Measurements from ENCODE around the gene ELMO2.

The ELMO2 gene

GRCh38 chr20:46367234-46367633 is 39.2 kb downstream of the ELMO2 start:
- DNase-seq, result no peak

DNA sequence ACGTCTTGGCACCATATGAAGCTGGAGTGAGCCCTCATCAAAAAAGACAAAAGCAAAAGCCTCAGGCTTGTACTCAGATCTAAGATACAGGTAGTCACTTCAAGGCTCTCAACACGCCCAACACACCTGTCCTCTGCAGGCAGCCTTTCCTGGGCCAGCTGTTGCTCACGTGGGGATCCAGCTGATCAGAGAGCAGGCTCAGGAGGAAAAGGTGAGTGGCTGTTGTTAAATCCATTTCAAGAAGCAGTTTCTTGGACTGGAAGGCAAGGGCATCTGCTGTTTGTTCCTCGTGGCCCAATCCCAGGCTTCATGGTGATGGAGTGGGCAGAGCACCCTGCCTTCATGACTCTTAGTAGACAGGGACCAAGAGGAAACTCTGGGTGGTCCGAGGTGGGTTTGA is 39.6 kb downstream of the ELMO2 start:
- no peak for DNase-seq

- no peak for DNase-seq
Observed at GRCh38 chr20:46365487-46366220, 40.8 kb downstream of the ELMO2 start.

GRCh38 chr20:46364670-46365486 is 41.5 kb downstream of the ELMO2 start:
- DNase-seq, result no peak

GRCh38 chr20:46363874-46364669 is 42.3 kb downstream of the ELMO2 start:
- DNase-seq, result peak; percentile 81 to 85

DNA sequence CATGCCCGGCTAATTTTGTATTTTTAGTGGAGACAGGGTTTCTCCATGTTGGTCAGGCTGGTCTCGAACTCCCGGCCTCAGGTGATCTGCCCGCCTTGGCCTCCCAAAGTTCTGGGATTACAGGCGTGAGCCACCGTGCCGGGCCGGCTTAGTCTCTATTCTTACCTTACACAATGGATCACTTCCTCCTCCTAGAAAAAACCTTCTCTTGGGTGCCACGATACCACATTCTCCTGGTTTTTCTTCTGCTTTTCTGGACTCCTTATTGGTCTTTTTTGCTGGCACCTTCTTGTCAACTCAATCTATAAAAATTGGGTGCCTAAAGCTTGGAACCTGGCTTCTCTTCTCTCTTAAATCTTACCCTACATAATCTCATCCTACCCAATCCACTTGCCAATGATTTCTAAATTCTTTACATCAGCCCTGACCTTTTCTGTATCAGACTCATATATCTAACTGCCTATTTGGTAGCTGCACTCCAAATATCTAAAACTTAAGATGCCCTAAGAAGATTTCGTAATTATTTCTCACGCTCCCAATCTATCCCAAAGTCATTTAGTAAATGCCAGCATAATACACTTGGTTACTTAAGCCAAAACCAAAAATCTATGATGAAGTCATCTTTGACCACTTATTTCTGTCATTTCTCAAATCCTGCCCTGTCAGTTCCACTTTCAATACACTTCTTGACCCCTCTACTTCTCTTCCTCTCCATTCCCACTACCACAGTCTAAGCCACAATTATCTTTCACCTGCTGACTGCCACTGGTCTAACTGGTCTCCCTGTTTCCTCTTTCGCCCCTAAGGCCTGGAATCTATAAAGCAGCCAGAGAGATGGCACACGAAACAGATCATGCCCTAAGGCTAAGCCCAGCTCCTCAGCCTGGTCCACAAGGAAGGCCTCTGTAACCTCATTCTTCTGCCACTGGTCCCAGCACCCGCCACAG is 43.2 kb downstream of the ELMO2 start:
- no peak for DNase-seq

- DNase-seq, result no peak
Observed at GRCh38 chr20:46361811-46362210, 44.6 kb downstream of the ELMO2 start.

- no peak for DNase-seq
Observed at GRCh38 chr20:46361381-46361780, 45.0 kb downstream of the ELMO2 start.

GRCh38 chr20:46359233-46359751 is 47.1 kb downstream of the ELMO2 start:
- DNase-seq, result no peak

DNA sequence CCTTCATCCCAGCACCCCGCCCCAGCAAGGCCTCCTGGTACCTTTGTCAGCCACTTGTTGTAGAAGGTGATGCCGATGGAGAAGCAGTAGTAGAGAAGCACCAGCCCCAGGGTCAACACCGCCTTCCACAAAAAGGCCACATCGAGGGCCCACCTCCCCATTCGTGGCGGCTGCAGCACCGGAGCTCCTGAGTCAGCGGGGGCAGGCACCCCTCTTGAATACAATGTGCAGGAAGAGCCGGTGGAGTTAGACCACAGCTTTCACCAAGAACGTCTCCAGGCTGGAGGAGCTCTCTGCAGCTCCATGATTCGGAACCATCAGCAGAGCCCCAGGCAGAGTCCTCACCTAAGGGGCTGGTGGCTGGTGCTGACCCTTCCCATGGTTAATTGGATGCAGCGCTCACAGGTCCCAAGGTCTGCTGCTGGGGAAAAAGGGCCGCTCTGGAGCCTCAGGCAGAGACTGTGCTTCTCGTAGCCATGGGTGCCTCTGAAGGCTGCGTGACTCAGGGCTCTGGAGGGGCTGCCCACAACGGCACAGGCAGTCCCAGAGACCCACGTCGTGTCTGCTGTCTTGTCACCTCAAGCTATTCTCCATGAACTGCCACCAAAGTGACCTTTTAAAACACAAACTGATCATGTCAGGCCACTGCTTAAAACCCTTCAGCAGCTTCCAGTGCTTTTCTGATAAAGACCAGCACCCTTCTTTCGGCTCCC is 47.9 kb downstream of the ELMO2 start:
- no peak for DNase-seq

DNA sequence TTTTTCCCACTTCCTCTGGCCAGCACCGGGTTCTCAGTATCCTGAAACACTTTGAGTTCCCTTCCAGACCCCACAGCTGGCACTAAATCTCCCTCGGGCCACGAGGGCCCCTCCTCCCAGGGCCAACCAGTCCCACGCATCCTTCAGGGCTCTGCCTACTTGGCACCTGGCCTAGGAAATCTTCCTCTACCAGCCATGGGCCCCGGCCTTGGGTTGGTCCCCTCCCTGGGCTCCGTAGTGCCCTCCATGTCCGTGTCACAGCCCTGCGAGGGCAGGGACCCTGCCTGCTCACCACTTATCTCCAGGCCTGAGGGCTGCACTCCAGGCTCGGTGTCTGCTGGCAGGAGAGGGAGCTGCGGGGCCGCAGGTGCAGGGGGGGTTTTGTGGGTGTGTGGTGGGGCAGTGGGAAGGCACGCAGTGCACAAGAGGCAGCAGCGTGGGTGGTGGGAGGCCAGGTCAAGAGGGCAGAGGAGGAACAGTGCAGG is 49.3 kb downstream of the ELMO2 start:
- no peak for DNase-seq

DNA sequence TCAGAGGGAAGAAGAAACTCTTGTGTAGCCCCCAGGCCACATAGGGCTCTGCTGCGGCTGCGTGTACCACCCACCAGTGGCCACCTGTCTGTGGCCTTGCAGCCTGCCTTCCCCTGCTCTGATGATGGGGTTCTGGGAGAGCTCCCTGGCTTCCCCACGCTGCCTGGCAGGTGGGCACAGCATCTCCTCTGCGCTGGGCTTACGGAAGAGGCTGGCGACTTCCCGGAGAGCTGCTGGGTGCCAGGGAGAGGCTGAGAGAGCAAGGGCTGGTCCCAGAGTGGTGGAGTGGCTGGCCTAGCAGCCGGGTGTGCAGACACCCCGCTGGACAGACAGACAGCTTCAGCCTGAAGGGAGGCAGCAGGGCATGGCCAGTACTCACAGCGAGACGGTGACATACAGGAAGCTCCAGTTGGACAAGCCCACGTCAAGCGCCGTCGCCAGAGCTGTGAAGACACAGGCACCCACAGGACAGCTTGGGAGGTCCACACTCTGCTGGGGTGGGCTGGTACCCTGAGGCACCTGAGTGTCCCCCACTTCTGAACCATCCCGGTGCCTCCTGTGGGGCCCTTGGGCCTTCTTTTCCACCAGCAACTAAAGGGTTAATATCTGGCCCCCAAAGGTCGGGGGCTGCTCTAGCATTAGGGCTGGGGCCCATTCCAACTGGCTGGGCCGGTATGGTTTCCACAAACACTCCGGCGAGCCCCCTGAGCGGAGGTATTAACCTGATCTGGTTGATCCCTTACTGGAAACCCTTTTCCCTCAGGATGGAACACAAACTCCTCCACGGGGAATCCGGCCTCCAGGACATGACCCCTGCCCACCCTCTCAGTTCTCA is 50.0 kb downstream of the ELMO2 start:
- no peak for DNase-seq

- no peak for DNase-seq
Observed at GRCh38 chr20:46355778-46356177, 50.6 kb downstream of the ELMO2 start.

GRCh38 chr20:46354920-46355654 is 51.3 kb downstream of the ELMO2 start:
- DNase-seq, result no peak

DNA sequence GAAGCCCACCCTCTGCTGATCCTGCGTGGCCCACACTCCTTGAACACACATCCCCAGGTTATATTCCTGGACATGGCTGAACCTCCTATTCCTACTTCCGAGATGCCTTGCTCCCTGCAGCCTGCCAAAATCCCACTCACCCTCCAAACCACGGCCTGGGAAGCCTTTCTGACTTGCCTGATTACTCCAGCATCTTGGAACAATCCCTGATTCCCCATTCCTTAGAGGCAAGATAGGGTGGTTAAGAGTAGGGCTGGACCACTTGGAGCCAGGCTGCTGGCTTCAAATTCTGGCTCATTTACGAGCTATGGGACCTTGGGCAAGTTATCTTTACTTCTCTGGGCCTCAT is 52.2 kb downstream of the ELMO2 start:
- no peak for DNase-seq

DNA sequence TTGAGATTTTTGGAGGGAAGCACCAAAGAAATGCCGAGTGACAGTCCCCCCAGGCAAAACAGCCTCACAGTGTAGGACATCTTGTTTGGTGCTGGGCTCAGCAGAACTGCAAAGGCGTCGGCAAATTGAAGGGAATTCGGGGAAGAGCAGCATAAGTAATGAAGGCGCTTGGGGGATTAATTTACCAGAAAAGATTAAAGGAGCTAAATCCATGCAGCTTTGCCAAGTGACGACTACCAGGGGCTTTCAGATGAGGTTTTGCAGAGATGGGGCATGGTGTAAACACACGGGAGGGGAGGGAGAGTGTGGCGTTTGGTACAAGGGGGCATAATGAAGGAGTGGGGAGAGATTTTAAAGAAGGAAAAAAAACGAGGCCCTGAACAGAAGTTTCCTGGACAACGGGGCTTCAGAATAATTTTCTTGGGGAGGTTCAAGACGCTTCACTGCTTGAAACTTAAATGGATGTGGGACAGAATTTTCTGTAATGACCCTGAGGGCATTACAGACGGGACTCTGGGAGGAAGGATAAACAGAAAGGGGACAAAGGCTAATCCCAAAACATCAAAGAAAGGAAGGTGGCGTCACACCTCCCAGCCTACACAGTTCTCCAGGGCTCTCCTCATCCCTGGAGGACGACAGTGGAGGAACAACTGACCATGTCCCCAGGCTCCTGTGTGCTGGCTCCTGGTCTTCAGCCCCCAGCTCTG is 52.8 kb downstream of the ELMO2 start:
- DNase-seq, result no peak

GRCh38 chr20:46352370-46352938 is 54.0 kb downstream of the ELMO2 start:
- no peak for DNase-seq

GRCh38 chr20:46351357-46352058 is 54.9 kb downstream of the ELMO2 start:
- DNase-seq, result no peak
